GM23338 (cell line): Measurements from ENCODE around the gene PLAAT1.

ENCODE experiments used
- CREB1 ChIP-seq: fragments of 250-450 bp; sonication (Bioruptor Pico); IDR thresholded peaks from 2 replicates; pipeline ENCODE4 v1.5.0; 2020; ENCODE audit warnings: low read depth, mild to moderate bottlenecking, moderate library complexity
- CTCF ChIP-seq, 2 experiments: fragments of 200-600 bp in 1 of 2; sonication (generic) in 1 of 2; conservative IDR thresholded peaks; 2 replicates each; pipeline versions ENCODE4 v1.5.1 to v1.6.1; 2016 to 2017; ENCODE audit warnings: antibody characterized with exemption in 2 of 2, low read depth in 2 of 2, mild to moderate bottlenecking in 2 of 2, moderate library complexity in 1 of 2
- ETS1 ChIP-seq: IDR thresholded peaks from 2 replicates; pipeline ENCODE4 v1.6.1; 2016; ENCODE audit warnings: antibody characterized with exemption
- EZH2 ChIP-seq: fragments of 200-600 bp; sonication (generic); IDR thresholded peaks from one replicate; pipeline ENCODE4 v1.8.0; 2017; ENCODE audit warnings: antibody characterized with exemption, mild to moderate bottlenecking, low read depth; ENCODE audit not compliant: unreplicated experiment
- EZH2phosphoT487 ChIP-seq: fragments of 200-600 bp; sonication (generic); IDR thresholded peaks from one replicate; pipeline ENCODE4 v1.8.1; 2018; ENCODE audit warnings: antibody characterized with exemption; ENCODE audit not compliant: unreplicated experiment
- JUNB ChIP-seq: IDR thresholded peaks from one replicate; pipeline ENCODE4 v1.6.1; 2016; ENCODE audit warnings: antibody characterized with exemption; ENCODE audit not compliant: unreplicated experiment
- POLR2AphosphoS5 ChIP-seq: IDR thresholded peaks from 2 replicates; pipeline ENCODE4 v1.6.1; 2016; ENCODE audit warnings: antibody characterized with exemption, low read depth
- REST ChIP-seq: IDR thresholded peaks from one replicate; pipeline ENCODE4 v1.6.1; 2018; ENCODE audit warnings: antibody characterized with exemption; ENCODE audit not compliant: unreplicated experiment
- STAT1 ChIP-seq: IDR thresholded peaks from one replicate; pipeline ENCODE4 v1.6.1; 2016; ENCODE audit warnings: antibody characterized with exemption; ENCODE audit not compliant: unreplicated experiment

GRCh38 chr3:193207290-193208273 is 33.4 kb upstream of the PLAAT1 start:
- no peak for TF ChIP-seq CTCF (conservative IDR thresholded peaks at IDR 0.05; ENCODE audit: low read depth in 2 of 2)
- TF ChIP-seq EZH2: no peak
- TF ChIP-seq POLR2AphosphoS5: no peak
- TF ChIP-seq CREB1 (CRISPR knock-in tag): no peak
- no peak for TF ChIP-seq JUNB
- no peak for TF ChIP-seq ETS1
- no peak for TF ChIP-seq REST
- TF ChIP-seq STAT1: no peak
- no peak for TF ChIP-seq EZH2phosphoT487
